ENCODE results near the gene FKBP1A.
"Not testable (repeated sequence)": the region's sequence is repeated elsewhere in the genome, so short reads cannot be mapped to it uniquely, and the experiment has no call there.

FKBP1A gene

DNA sequence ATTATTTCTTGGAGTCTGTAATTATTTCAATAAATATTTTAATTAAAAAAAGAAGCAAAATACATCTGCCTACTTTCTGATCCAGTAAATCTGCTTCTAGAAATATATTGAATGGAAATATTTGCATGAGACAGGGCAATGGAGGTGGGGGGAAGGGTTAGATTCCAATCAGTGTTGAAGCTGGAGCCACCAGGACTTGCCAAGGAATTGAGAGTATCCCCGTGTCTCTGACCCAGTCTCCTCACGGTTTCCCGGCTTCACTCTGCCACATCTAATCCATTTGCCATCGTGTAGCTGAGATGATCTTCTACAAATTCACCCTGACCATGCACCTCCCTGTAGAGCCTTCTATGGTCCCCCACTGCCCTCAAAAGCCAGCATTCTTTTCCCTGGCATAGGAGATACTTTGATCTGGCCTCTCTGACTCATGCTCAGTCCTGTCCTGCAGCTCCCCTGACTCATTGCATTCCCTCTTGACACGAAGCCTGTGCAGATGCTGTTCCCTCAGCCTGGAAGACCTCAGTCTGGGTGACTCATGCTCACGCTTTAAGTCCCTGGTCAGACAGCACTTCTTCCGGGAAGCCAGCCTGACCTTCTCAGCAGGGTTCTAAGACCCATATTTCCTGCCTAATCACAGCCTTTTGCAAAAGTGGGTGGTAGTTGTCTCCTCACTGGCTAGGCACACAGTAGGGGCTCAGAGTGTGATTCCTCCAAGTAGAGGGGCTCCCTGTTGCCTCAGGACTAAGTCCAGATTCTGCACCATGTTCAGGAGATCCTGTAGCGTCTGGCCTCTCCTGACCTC is 23.0 kb upstream of the FKBP1A start:
- H3K27me3 ChIP-seq (ENCODE audit: low read depth, low read length) = no peaks in the 10 kb centered on the region
- H3K9me3 ChIP-seq (ENCODE audit: control insufficient read depth in 1 of 2, low read length in 2 of 2) = peaks cover under 1 to 2% of the 10 kb centered on the region in 2 donors
- H3K27ac ChIP-seq (ENCODE audit: low read length) = no peak overlapping the region
- H3K4me3 ChIP-seq (ENCODE audit: low read depth in 1 of 2, low read length in 2 of 2) = no peak overlapping the region
- no peaks in the 10 kb centered on the region for H3K4me1 ChIP-seq (ENCODE audit: control insufficient read depth in 1 of 2, insufficient read depth in 2 of 2, low read length in 2 of 2)
- no peaks in the 10 kb centered on the region for H3K36me3 ChIP-seq (ENCODE audit: control insufficient read depth in 1 of 2, insufficient read depth in 2 of 2, low read length in 2 of 2)

DNA sequence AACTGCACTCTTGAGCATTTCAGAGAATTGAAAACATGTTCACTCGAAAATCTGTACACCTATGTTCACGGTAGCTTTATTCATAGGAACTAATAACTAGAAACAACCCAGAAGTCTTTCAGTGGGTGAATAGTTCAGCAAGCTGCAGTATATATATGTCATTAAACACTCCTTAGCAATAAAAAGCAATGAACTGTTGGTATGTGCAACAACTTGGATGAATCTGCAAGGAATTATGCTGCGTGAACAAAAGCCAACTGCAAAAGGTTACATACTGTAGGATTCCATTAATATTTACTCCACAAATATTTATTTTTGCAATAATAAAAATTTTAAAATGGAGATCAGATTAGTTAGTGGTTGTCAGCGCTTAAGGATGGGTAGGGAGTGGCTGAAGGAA is 22.1 kb upstream of the FKBP1A start:
- H3K36me3 ChIP-seq (ENCODE audit: control insufficient read depth in 1 of 2, insufficient read depth in 2 of 2, low read length in 2 of 2) = no peaks in the 10 kb centered on the region
- H3K27me3 ChIP-seq (ENCODE audit: low read depth, low read length) = no peaks in the 10 kb centered on the region
- no peak overlapping the region for H3K4me3 ChIP-seq (ENCODE audit: low read depth in 1 of 2, low read length in 2 of 2)
- no peak overlapping the region for H3K27ac ChIP-seq (ENCODE audit: low read length)
- H3K9me3 ChIP-seq (ENCODE audit: control insufficient read depth in 1 of 2, low read length in 2 of 2) = no peaks in the 10 kb centered on the region
- no peaks in the 10 kb centered on the region for H3K4me1 ChIP-seq (ENCODE audit: control insufficient read depth in 1 of 2, insufficient read depth in 2 of 2, low read length in 2 of 2)

DNA sequence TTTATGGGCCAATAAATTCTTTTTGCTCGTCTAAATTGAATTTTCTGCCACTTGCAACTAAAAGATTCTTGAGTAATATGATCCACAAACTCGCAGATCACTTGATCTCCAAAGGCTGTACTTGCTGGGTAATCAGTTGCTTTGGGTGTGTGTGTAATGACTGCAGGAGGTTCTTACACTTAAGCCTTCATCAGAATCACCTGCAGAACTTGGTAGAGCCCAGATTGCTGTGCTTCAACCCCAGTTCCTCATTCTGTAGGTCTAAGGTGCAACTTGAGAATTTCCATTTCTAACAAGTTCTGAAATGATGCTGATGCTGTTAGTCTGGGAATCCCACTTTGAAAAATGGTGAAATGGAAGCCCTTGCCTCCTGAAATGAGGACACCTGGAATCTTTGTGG is 12.9 kb upstream of the FKBP1A start:
- Histone ChIP-seq H3K36me3 (ENCODE audit: control insufficient read depth in 1 of 2, insufficient read depth in 2 of 2, low read length in 2 of 2) (no peaks in the 10 kb centered on the region), H3K4me1 (ENCODE audit: control insufficient read depth in 1 of 2, insufficient read depth in 2 of 2, low read length in 2 of 2) (no peaks in the 10 kb centered on the region), H3K9me3 (ENCODE audit: control insufficient read depth in 1 of 2, low read length in 2 of 2) (no peaks in the 10 kb centered on the region), H3K27ac (ENCODE audit: low read length) (no peak overlapping the region), H3K4me3 (ENCODE audit: low read depth in 1 of 2, low read length in 2 of 2) (no peak overlapping the region), H3K27me3 (ENCODE audit: low read depth, low read length) (no peaks in the 10 kb centered on the region)

GRCh38 chr20:1403624-1404023 is 10.8 kb upstream of the FKBP1A start:
- Histone ChIP-seq H3K27me3 (ENCODE audit: low read depth, low read length) (no peaks in the 10 kb centered on the region), H3K4me1 (ENCODE audit: control insufficient read depth in 1 of 2, insufficient read depth in 2 of 2, low read length in 2 of 2) (no peaks in the 10 kb centered on the region), H3K27ac (ENCODE audit: low read length) (no peak overlapping the region), H3K36me3 (ENCODE audit: control insufficient read depth in 1 of 2, insufficient read depth in 2 of 2, low read length in 2 of 2) (no peaks in the 10 kb centered on the region), H3K4me3 (ENCODE audit: low read depth in 1 of 2, low read length in 2 of 2) (no peak overlapping the region), H3K9me3 (ENCODE audit: control insufficient read depth in 1 of 2, low read length in 2 of 2) (no peaks in the 10 kb centered on the region)

DNA sequence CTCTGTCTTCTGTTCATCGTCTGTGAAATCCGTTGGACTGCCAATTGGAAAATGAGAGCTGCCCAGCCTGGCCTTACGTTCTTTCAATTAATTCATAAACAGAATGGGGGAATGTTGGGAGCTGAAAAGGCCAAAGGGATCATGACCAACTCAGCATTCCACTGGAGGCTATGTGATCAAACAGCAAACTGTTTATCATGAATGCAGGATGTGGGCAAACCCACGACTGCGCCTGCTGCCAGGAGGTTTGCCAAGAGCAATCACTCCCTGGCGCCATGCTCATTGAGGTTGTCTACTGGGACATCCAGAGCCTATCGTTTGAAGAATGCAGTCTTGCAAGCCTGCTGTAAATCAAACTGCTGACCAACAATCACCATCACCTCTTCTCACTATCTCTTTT is 9.3 kb upstream of the FKBP1A start:
- no peaks in the 10 kb centered on the region for H3K4me1 ChIP-seq (ENCODE audit: control insufficient read depth in 1 of 2, insufficient read depth in 2 of 2, low read length in 2 of 2)
- no peak overlapping the region for H3K27ac ChIP-seq (ENCODE audit: low read length)
- no peaks in the 10 kb centered on the region for H3K9me3 ChIP-seq (ENCODE audit: control insufficient read depth in 1 of 2, low read length in 2 of 2)
- H3K4me3 ChIP-seq (ENCODE audit: low read depth in 1 of 2, low read length in 2 of 2) = no peak overlapping the region
- no peaks in the 10 kb centered on the region for H3K27me3 ChIP-seq (ENCODE audit: low read depth, low read length)
- H3K36me3 ChIP-seq (ENCODE audit: control insufficient read depth in 1 of 2, insufficient read depth in 2 of 2, low read length in 2 of 2) = no peaks in the 10 kb centered on the region

DNA sequence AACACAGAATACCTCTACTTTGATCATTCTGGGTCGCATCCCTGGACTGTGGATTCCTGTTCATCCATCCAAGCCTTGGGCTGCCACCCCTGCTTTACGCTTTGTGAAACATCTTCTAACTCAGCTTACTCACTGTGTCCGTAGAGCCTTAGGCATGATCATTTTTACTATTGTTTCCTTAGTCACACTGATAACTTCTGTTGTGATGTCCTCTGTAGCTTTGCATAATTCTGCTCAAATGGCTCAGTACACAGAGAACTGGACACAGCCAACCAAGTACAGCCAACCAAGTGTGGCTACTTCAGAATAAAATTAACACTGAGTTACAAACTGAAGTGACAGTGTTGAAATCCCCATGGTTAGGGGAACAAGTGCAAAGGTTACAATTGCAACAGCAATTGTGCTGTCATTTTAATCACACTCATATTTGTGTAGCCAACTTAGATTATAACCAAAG is 8.6 kb upstream of the FKBP1A start:
- no peak overlapping the region for H3K27ac ChIP-seq (ENCODE audit: low read length)
- H3K4me1 ChIP-seq (ENCODE audit: control insufficient read depth in 1 of 2, insufficient read depth in 2 of 2, low read length in 2 of 2) = no peaks in the 10 kb centered on the region
- H3K9me3 ChIP-seq (ENCODE audit: control insufficient read depth in 1 of 2, low read length in 2 of 2) = no peaks in the 10 kb centered on the region
- no peaks in the 10 kb centered on the region for H3K27me3 ChIP-seq (ENCODE audit: low read depth, low read length)
- H3K4me3 ChIP-seq (ENCODE audit: low read depth in 1 of 2, low read length in 2 of 2) = no peak overlapping the region
- H3K36me3 ChIP-seq (ENCODE audit: control insufficient read depth in 1 of 2, insufficient read depth in 2 of 2, low read length in 2 of 2) = no peaks in the 10 kb centered on the region

DNA sequence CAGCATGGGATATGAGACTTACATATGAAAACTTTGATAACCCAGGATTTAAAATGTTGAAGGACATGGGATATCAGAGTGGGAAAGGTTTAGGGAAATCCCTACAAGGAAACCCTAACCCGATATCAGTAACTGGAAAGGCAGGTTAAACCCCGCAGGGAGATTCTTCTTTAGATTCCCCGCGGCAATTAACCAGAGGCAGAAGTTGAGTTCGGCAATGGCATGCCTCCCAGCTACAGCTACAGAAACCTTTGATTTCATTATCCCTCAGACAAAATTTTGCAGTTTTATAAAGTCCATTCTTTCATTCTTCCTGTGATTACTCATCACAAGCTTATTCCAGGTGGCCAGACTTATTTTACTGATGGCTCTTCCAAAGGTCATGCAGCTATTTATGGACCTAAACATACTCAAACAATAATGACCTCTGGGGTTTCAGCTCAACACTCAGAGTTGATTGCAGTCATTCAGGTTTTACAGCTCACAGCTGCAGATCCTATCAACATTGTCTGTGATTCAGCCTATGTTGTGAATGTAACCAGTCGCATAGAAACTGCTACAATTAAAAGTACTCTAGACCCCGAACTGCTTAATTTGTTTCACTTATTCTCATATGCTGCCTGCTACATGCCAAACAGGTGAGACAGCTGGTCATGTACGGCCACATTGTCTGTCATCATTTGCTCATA is 7.0 kb upstream of the FKBP1A start:
- not testable (repeated sequence) for H3K4me3 ChIP-seq (ENCODE audit: low read depth in 1 of 2, low read length in 2 of 2); H3K27me3 ChIP-seq (ENCODE audit: low read depth, low read length); H3K36me3 ChIP-seq (ENCODE audit: control insufficient read depth in 1 of 2, insufficient read depth in 2 of 2, low read length in 2 of 2); H3K9me3 ChIP-seq (ENCODE audit: control insufficient read depth in 1 of 2, low read length in 2 of 2); H3K4me1 ChIP-seq (ENCODE audit: control insufficient read depth in 1 of 2, insufficient read depth in 2 of 2, low read length in 2 of 2); H3K27ac ChIP-seq (ENCODE audit: low read length)

DNA sequence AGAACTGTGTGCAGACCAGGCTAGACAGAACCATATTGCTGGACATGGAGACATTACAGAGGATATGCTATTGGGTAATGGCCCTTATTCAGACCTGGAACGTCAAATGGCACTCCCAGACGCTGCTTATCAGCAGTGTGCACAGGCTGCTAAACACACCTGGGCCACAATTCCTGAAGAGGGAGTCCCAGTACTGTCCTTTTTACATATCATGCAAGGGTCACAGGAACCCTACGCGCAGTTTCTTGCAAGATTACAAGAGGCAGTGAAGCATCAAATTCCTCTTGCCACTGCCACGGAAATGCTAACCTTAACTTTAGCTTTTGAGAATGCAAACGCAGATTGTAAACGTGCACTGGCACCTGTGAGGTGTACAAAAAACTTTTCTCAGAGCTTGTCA is 5.3 kb upstream of the FKBP1A start:
- H3K27ac ChIP-seq (ENCODE audit: low read length); H3K36me3 ChIP-seq (ENCODE audit: control insufficient read depth in 1 of 2, insufficient read depth in 2 of 2, low read length in 2 of 2); H3K4me1 ChIP-seq (ENCODE audit: control insufficient read depth in 1 of 2, insufficient read depth in 2 of 2, low read length in 2 of 2): not testable (repeated sequence)

DNA sequence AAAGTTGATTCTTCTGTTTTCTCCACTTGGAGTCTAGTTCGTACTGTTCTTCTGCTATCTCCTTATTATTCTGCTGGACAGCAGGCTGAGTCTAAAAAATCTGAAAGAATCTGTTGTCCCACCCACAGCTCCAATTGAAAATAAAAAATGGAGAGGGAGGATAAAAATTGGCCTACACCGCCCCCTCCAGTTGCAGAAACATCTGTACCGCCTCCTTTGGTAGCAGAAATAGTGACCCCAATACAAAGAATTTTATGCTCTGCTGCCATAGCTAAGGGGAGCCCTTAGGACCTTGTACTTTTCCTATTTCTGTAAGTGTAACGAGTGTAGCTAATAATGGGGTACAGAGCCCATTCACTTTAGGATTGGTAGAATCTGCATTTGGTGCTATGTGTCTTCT is 4.9 kb upstream of the FKBP1A start:
- Histone ChIP-seq H3K27ac (ENCODE audit: low read length) (no peak overlapping the region), H3K9me3 (ENCODE audit: control insufficient read depth in 1 of 2, low read length in 2 of 2) (no peaks in the 10 kb centered on the region), H3K36me3 (ENCODE audit: control insufficient read depth in 1 of 2, insufficient read depth in 2 of 2, low read length in 2 of 2) (no peaks in the 10 kb centered on the region), H3K27me3 (ENCODE audit: low read depth, low read length) (no peaks in the 10 kb centered on the region), H3K4me1 (ENCODE audit: control insufficient read depth in 1 of 2, insufficient read depth in 2 of 2, low read length in 2 of 2) (peaks cover 6% of the 10 kb centered on the region in 2 donors), H3K4me3 (ENCODE audit: low read depth in 1 of 2, low read length in 2 of 2) (no peak overlapping the region)

More for the DNA sequence above, 5.3 kb upstream of the FKBP1A start:
- not testable (repeated sequence) for H3K4me3 ChIP-seq (ENCODE audit: low read depth in 1 of 2, low read length in 2 of 2); H3K27me3 ChIP-seq (ENCODE audit: low read depth, low read length); H3K9me3 ChIP-seq (ENCODE audit: control insufficient read depth in 1 of 2, low read length in 2 of 2)

DNA sequence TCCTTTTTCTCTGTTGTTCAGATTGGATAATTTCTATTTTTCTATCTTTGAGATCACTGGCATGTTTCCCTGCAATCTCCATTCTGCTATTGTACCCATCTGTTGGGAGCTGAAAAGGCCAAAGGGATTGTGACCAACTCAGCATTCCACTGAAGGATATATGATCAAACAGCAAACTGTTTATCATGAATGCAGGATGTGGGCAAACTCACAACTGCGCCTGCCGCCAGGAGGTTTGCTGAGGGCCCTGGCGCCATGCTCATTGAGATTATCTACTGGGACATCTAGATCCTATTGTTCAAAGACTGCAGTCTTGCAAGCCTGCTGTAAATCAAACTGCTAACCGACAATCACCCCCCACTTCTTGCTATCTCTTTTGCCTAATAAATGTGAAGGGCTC is 3.8 kb upstream of the FKBP1A start:
- no peaks in the 10 kb centered on the region for H3K36me3 ChIP-seq (ENCODE audit: control insufficient read depth in 1 of 2, insufficient read depth in 2 of 2, low read length in 2 of 2)
- H3K4me1 ChIP-seq (ENCODE audit: control insufficient read depth in 1 of 2, insufficient read depth in 2 of 2, low read length in 2 of 2) = peaks cover 6 to 7% of the 10 kb centered on the region in 2 donors
- no peak overlapping the region for H3K4me3 ChIP-seq (ENCODE audit: low read depth in 1 of 2, low read length in 2 of 2)
- H3K9me3 ChIP-seq (ENCODE audit: control insufficient read depth in 1 of 2, low read length in 2 of 2) = no peaks in the 10 kb centered on the region
- no peak overlapping the region for H3K27ac ChIP-seq (ENCODE audit: low read length)
- H3K27me3 ChIP-seq (ENCODE audit: low read depth, low read length) = no peaks in the 10 kb centered on the region

DNA sequence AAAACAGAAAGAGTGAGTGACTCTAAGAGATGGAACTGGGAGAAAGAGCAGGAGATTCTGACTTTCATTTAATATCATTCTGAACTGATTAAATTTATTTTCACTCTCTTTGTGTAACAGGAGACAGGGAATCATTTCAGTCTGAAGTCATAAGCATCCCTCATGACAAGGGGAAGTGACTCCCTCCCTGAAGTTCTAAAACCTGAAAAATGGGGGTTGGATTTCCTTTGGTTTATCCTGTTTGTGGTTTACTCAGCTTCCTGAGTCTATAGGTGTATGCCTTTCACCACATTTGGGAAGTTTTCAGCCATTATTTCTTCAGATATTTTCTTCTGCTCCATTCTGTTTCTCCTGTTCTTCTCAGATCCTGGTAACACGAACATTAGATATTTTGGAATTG is 3.4 kb upstream of the FKBP1A start:
- no peaks in the 10 kb centered on the region for H3K9me3 ChIP-seq (ENCODE audit: control insufficient read depth in 1 of 2, low read length in 2 of 2)
- H3K4me1 ChIP-seq (ENCODE audit: control insufficient read depth in 1 of 2, insufficient read depth in 2 of 2, low read length in 2 of 2) = peaks cover 6 to 11% of the 10 kb centered on the region in 2 donors
- no peak overlapping the region for H3K27ac ChIP-seq (ENCODE audit: low read length)
- H3K4me3 ChIP-seq (ENCODE audit: low read depth in 1 of 2, low read length in 2 of 2) = no peak overlapping the region
- no peaks in the 10 kb centered on the region for H3K27me3 ChIP-seq (ENCODE audit: low read depth, low read length)
- no peaks in the 10 kb centered on the region for H3K36me3 ChIP-seq (ENCODE audit: control insufficient read depth in 1 of 2, insufficient read depth in 2 of 2, low read length in 2 of 2)
